Tibial artery (tissue), 4 donors: ENCODE results near the gene SLC12A9.

ENCODE experiments used
- DNase-seq, 2 donors: peaks; one replicate each; pipeline ENCODE4 v3.0.0-alpha.2; 2019
- H3K27ac ChIP-seq, 2 donors: fragments of 200-600 bp; sonication (generic) in 1 of 2; 1 replicate in 1 of 2; 2 replicates in 1 of 2; pipeline ENCODE4 v1.5.1; 2018 to 2019; ENCODE audit warnings: mild to moderate bottlenecking in 1 of 2
- H3K27me3 ChIP-seq, 2 donors: fragments of 200-600 bp; sonication (generic) in 1 of 2; one replicate each; pipeline versions ENCODE4 v1.5.1 to v1.6.0; 2016 to 2019
- H3K36me3 ChIP-seq, 3 donors: fragments of 200-600 bp; sonication (generic) in 2 of 3; one replicate each; pipeline ENCODE4 v1.5.1; 2016 to 2019; ENCODE audit warnings: mild to moderate bottlenecking in 2 of 3
- H3K4me1 ChIP-seq, 4 donors: fragments of 200-600 bp; sonication (generic) in 2 of 4; 1 replicate in 3 of 4; 2 replicates in 1 of 4; pipeline ENCODE4 v1.5.1; 2016 to 2019
- H3K4me3 ChIP-seq, 2 donors: fragments of 200-600 bp; sonication (generic) in 1 of 2; 1 replicate in 1 of 2; 2 replicates in 1 of 2; pipeline ENCODE4 v1.5.1; 2018 to 2019; ENCODE audit warnings: mild to moderate bottlenecking in 2 of 2
- H3K9me3 ChIP-seq, 3 donors: fragments of 200-600 bp; sonication (generic) in 1 of 3; one replicate each; pipeline ENCODE4 v1.5.1; 2016 to 2019
- intact Hi-C: fragments of 100-400 bp; cut with DNase I; formaldehyde crosslinking; loops from one replicate; pipeline ENCODE4 v1.15.0; 2023; ENCODE audit warnings: low total_unique reads
- TF ChIP-seq, protein P1 (sequence below), 2 experiments: fragments of 200-600 bp in 1 of 2; fragments of 450-650 bp in 1 of 2; IDR thresholded peaks; one replicate each; pipeline ENCODE4 v1.5.1; 2017 to 2019; ENCODE audit warnings: antibody characterized with exemption in 2 of 2, mild to moderate bottlenecking in 1 of 2, moderate library complexity in 1 of 2

Gene SLC12A9

DNA sequence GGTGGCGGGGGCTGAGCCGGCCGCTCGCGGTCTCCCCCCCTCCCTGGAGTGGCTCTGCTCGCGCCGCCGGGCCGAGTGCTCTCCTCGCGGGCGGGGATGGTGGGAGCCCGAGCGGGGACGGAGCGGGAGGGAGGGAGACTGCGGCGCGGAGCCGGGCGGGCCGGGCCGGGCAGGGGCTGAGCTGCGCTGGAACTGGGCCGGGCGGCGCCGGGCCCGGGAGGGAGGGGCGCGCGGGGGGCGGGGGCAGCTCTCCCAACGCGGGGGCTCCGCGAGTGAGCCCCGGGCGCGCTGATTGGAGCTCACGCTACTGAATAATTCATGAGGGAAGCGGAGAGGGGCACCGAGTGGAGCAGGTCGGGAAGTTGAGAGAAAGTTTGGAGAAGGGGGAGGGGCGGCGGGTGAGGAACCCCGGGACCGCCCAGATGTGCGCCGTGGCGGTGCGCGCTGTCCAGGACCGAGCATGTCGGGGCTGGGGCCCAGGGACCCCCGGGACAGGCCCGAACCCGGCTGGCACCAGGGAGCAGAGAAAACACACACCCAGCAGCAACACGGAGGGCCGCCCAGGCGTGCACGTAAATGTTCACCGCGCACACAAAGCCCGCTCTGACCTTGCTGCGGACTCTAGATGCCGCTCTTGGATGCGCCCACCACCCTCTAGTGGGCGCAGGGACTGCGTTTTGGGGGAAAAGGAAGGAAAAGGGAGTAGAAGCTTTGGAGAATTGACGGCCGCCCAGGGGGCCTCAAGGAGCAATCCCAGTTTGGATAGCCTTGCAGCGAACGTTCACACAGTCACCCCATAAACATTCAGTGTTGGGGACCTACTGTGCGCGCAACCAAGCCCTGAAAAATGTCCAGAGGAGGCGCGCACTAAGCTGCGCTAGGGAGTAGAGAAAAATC, 24.9 kb upstream of the SLC12A9 start, which contains the start of gene EPHB4:
EPHB4 (minus strand) TSS at position 194 of the 897 bp plus-strand sequence. CDS start 493 bp downstream, outside the sequence.
- peak in 1 of 2 donors; percentile 44 for DNase-seq
- Histone ChIP-seq H3K27ac (no peak within 1 kb of the TSS), H3K4me3 (peak within 1 kb of the TSS; percentile 48 to 57), H3K4me1 (peaks cover 0 to 22% (median 15%) of the 10 kb centered on the region in 4 donors), H3K36me3 (peaks cover 0 to 15% (median 3%) of the 10 kb centered on the region in 3 donors), H3K27me3 (peaks cover 0 to 69% of the 10 kb centered on the region in 2 donors), H3K9me3 (no peaks in the 10 kb centered on the region)
- TF ChIP-seq, protein P1, sequence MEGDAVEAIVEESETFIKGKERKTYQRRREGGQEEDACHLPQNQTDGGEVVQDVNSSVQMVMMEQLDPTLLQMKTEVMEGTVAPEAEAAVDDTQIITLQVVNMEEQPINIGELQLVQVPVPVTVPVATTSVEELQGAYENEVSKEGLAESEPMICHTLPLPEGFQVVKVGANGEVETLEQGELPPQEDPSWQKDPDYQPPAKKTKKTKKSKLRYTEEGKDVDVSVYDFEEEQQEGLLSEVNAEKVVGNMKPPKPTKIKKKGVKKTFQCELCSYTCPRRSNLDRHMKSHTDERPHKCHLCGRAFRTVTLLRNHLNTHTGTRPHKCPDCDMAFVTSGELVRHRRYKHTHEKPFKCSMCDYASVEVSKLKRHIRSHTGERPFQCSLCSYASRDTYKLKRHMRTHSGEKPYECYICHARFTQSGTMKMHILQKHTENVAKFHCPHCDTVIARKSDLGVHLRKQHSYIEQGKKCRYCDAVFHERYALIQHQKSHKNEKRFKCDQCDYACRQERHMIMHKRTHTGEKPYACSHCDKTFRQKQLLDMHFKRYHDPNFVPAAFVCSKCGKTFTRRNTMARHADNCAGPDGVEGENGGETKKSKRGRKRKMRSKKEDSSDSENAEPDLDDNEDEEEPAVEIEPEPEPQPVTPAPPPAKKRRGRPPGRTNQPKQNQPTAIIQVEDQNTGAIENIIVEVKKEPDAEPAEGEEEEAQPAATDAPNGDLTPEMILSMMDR (IDR thresholded peaks at IDR 0.05): no peak
- intact Hi-C loops: no loop called here

DNA sequence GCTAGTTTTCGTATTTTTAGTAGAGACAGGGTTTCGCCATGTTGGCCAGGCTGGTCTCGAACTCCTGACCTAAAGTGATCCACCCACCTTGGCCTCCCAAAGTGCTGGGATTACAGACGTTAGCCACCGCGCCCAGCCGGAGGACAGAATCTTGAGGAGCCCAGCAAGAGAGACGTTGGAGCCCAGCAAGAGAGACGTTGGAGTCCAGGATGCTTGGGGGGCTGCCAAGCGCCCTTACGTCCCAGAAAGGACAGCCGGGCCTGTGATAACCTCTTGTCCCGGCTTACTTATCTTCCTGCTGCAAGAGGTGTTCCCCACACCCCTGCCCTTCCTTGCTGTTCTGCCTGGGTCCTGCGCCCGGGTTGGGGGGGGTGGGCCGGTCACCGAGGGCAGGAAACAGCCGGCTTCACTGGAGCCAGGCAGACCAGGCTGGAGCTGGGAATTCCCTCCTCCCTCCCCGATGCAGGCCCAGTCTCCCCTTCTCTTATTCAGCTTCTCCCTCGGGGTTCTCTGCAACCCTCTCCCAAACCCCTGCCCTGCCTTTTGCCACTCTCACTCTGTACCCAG, 23.3 kb upstream of the SLC12A9 start:
- peaks cover 0 to 22% (median 15%) of the 10 kb centered on the region in 4 donors for H3K4me1 ChIP-seq
- H3K27me3 ChIP-seq: peaks cover 0 to 55% of the 10 kb centered on the region in 2 donors
- no peaks in the 10 kb centered on the region for H3K36me3 ChIP-seq
- no peak overlapping the region for H3K4me3 ChIP-seq
- intact Hi-C loops: no loop called here
- no peak overlapping the region for H3K27ac ChIP-seq
- TF ChIP-seq, protein P1 (IDR thresholded peaks at IDR 0.05): no peak
- H3K9me3 ChIP-seq: no peaks in the 10 kb centered on the region
- no peak for DNase-seq

DNA sequence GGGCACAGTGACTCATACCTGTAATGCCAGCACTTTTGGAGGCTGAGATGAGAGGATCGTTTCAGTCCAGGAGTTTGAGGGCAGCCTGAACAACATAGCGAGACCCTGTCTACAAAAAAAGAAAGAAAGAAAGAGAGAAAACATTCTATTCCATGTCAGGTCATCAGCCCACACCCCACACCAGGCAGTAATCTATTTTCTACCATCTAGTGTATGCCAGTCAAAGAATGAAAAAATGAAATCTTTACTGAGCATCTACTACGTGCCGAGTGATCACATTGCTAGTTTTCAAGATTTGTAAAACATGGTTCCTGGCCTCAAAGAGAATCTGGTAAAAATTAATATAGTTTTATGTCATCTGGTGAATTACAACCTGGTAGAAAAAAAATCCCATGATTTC, 22.1 kb upstream of the SLC12A9 start:
- Histone ChIP-seq H3K9me3 (no peaks in the 10 kb centered on the region), H3K27me3 (peaks cover 0 to 44% of the 10 kb centered on the region in 2 donors), H3K27ac (no peak overlapping the region), H3K4me1 (peaks cover 0 to 22% (median 15%) of the 10 kb centered on the region in 4 donors), H3K4me3 (no peak overlapping the region), H3K36me3 (no peaks in the 10 kb centered on the region)
- intact Hi-C loops: no loop called here
- TF ChIP-seq, protein P1 (IDR thresholded peaks at IDR 0.05): no peak
- DNase-seq: no peak

DNA sequence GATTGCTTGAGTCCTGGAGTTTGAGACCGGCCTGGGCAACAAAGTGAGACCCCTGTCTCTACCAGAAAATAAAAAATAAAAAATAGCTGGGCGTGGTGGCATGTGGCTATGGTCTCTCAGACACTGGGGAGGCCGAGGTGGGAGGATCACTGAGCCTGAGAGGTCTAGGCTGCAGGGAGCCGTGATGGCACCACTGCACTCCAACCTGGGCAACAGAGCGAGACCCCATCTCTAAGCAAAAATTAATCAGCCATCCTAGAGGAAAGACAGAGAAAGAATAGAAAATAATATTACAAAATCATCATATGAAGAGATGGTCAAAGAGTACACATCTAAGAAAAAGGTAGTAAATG, 20.3 kb upstream of the SLC12A9 start:
- Histone ChIP-seq H3K4me3 (no peak overlapping the region), H3K27me3 (peaks cover 0 to 25% of the 10 kb centered on the region in 2 donors), H3K4me1 (peaks cover 0 to 17% (median 11%) of the 10 kb centered on the region in 4 donors), H3K36me3 (no peaks in the 10 kb centered on the region), H3K9me3 (no peaks in the 10 kb centered on the region), H3K27ac (no peak overlapping the region)
- intact Hi-C loops: no loop called here
- TF ChIP-seq, protein P1 (IDR thresholded peaks at IDR 0.05): no peak
- DNase-seq: no peak

DNA sequence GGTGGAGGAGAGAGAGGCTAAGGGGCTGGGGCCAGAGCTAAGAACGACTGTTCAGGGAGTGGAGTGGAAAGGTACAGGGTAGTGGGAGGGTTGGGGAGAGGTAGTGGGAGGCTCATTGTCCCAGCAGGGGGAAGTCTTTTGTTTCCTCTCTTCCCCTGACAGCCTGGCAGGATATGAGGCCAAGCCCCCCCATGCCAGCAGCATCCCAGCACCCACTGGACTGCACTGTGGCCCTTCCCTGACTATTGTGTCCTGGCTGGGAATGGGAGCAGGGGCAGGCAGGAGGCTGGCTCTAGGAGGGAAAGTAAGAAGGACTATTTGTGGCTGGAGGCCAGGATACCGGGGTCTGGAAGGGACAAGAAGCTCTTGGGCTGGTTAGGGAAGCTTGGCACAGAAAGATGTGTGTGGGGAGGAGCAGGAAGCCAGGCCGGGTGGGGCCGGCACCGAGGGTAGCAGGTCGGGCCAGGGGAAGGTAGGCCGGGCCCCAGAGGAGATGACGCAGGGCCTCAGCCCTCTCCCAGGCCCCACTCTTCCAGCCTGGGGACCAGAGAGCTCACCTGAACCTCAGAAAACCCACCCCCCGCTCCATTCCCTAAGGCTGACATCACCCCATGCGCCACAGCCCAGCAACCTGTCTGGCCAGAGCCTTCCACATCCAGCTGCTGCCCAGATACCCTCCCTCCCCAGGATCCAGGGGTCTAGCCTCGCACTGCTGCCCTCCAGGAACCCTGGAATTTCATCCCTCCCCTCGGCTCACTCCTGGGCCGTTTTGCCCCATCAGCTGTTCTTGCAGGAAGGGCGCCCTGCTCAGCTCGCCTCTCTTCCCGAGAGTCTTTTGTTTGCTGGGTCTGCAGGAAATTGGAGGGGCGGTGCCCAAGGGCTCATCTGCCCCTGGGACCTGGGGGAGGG, 16.4 kb upstream of the SLC12A9 start:
- no peaks in the 10 kb centered on the region for H3K27me3 ChIP-seq
- intact Hi-C loops: no loop called here

More for the DNA sequence above, 16.4 kb upstream of the SLC12A9 start:
- TF ChIP-seq, protein P1 (IDR thresholded peaks at IDR 0.05): no peak
- Histone ChIP-seq H3K27ac (peak overlapping the region in 1 of 2 donors; percentile 51), H3K4me3 (no peak overlapping the region), H3K4me1 (peaks cover 0 to 10% (median 3%) of the 10 kb centered on the region in 4 donors), H3K36me3 (no peaks in the 10 kb centered on the region), H3K9me3 (no peaks in the 10 kb centered on the region)
- DNase-seq: peak in 1 of 2 donors; percentile 75
